HG03442 (cell line): ENCODE data around the gene XKRX.

Source experiments
- ATAC-seq: cut with Tn5 transposase; IDR thresholded peaks from one replicate; pipeline ENCODE4 v1.9.1; 2021; ENCODE audit warnings: mild to moderate bottlenecking, moderate library complexity; ENCODE audit not compliant: unreplicated experiment

XKRX gene

DNA sequence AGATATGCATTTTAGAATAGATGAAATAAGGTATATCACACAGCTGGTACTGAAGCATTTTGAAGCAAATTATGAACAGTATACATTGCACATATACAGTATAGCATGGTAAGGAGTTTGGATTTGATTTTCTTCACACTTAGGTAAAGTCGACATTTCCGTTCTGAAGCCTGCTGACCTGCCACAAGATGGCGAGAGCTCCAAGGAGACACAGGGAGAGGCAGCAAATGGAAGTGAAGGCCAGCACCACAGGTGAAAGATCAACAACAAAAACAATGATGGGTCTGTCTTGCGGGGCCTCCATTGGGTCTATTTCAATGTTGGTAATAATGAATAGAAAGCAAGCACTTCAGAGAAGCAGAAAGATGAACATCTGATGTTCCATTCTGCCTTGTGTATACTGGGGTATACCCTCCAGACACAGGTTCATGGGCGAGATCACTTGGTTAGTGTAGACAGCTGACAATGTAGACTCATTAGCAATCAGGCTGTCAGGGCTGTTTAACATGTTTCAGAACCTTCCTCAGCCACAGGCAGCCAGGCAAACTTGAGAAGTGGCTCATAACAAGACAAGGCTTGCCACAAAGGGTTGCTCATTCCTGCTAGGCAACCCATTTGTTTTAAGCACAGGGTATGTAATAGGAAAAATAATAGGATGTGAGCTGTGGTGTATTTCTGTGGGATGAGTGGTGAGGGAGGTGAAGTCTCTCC is 33.2 kb downstream of the XKRX start:
- peak; percentile 68 for ATAC-seq

DNA sequence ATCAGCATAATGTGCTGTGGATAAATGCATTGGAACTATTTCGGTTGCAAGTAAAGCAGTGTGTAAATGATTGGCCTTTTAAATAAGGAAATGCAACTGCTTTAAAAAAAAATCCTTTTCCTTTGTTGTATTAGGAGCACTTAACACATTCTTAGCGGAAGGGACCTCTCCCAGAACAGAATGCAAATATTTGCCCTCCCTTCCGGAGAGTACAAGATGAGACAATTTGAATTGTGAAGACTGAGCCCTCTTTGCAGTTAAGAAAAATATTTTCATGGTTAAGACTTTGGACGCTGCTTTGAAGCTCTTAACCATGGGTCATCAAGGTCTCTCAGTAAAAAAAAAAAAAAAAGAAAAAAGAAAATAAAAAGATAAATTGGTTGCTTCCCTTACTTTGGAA is 45.1 kb downstream of the XKRX start:
- ATAC-seq, result no peak

DNA sequence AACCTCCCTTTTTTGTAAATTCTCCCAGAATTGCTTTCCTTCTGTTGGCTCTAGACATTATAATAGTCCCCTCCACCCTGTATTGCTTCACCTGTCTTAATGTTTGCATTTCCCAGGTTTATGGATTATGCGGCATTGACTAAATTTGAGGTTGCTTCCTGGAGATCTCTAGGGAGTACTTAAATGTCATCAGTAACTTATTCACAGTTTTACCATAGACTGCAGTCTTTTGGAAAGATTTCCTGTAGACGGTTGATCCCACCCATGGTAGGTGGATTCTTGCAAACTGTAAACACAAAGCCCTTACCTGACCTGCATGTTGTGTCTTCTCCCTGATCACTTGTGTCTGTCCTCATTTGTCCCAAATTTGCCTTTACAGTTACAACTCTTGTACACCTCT is 48.3 kb downstream of the XKRX start:
- ATAC-seq, result no peak

DNA sequence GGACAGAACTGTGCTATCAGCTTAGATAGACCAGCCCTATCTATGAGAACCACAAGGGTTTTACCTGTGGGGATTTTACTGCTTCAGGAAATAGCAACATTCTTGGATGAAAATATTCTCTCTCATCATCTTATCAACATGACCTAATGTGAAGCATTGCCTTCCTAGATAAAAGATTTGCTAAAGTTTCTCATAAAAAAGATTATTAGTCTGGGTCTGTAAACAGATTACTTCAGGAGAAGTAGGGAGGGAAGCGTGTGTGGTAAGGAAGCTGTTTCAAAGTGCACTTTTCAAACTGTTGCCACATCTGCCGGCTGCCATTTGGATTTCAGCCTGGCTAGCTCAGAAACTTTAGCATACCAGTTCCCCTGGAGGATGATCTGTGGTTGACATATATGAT is 54.4 kb downstream of the XKRX start, which contains the start of gene NOX1:
NOX1 (minus strand) TSS at position 35 of the 400 bp plus-strand sequence. CDS start 220 bp downstream, outside the sequence.
- no peak for ATAC-seq

DNA sequence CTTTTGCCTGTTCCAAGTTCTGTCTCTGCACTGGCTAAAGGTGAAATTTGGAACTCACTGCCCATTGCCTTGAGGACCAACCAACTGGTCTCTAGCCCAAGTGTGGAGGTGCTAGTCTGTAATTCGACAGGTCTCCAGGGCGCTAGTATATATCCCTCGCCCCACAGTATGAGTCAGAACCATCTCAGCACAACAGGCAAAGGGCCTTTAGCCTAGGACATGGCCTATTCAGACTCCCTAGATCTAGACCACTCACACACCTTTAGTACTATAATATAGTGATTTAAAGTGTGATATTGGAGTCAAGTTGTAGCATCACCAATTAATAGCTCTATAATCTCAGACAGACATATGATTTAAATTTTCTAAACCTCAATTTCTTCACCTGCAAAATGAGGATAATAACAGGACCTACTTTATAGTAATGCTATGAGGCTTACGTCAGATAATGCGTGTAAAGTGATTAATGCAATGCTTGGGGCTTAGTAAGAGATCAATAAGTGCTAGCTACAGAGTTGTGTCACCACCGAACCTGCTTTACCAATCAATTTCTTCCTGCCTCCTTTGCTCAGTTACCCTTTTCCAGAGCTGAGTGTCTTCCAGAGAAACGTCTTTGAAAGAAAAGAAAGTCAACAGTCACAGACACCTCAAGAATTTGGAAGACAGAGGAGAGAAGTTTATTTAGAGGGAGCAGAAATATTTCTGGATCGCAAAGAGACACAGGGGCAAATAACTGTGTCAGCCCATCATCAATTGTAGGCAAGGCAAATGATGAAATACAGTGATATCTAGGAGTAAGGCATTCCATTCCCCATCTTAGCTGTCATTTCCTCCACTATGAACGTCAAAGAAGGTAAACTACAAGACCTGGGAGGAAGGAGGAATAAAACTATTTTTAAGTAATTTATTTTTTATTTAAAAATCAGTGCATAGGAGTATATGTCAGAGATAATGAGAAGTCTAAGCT is 56.8 kb downstream of the XKRX start:
- ATAC-seq, result no peak

- ATAC-seq, result no peak
Measured at GRCh38 chrX:100870527-100870926, 58.2 kb downstream of the XKRX start.

- ATAC-seq, result no peak
Measured at GRCh38 chrX:100868273-100868672, 60.4 kb downstream of the XKRX start.

GRCh38 chrX:100864657-100865391 is 63.9 kb downstream of the XKRX start:
- ATAC-seq, result no peak
